Parathyroid adenoma (tissue), 2 donors: ENCODE results near the gene TSPAN5.

Experiments
- H2AFZ ChIP-seq: fragments of 300-600 bp; sonication (generic); one replicate; pipeline ENCODE4 v1.7.0; 2017; ENCODE audit warnings: antibody characterized with exemption, mild to moderate bottlenecking
- H3K27ac ChIP-seq: fragments of 300-600 bp; sonication (generic); one replicate; pipeline ENCODE4 v1.7.0; 2017
- H3K27me3 ChIP-seq: fragments of 300-600 bp; sonication (generic); one replicate; pipeline ENCODE4 v1.7.0; 2017; ENCODE audit warnings: low read length; ENCODE audit not compliant: control insufficient read depth, insufficient read depth
- H3K36me3 ChIP-seq: fragments of 300-600 bp; sonication (generic); one replicate; pipeline ENCODE4 v1.7.0; 2017; ENCODE audit warnings: low read length; ENCODE audit not compliant: control insufficient read depth, insufficient read depth
- H3K4me1 ChIP-seq: fragments of 300-600 bp; sonication (generic); one replicate; pipeline ENCODE4 v1.7.0; 2017; ENCODE audit warnings: control low read depth
- H3K4me2 ChIP-seq: fragments of 300-600 bp; sonication (generic); one replicate; pipeline ENCODE4 v1.7.0; 2017; ENCODE audit warnings: low read length
- H3K4me3 ChIP-seq: fragments of 300-600 bp; sonication (generic); one replicate; pipeline ENCODE4 v1.7.0; 2017; ENCODE audit warnings: low read depth, low read length
- H3K79me2 ChIP-seq: fragments of 300-600 bp; sonication (generic); one replicate; pipeline ENCODE4 v1.7.0; 2017; ENCODE audit warnings: control low read depth
- H3K9ac ChIP-seq: fragments of 300-600 bp; sonication (generic); one replicate; pipeline ENCODE4 v1.7.0; 2017; ENCODE audit warnings: mild to moderate bottlenecking
- H3K9me3 ChIP-seq: fragments of 300-600 bp; sonication (generic); one replicate; pipeline ENCODE4 v1.7.0; 2017; ENCODE audit warnings: low read length; ENCODE audit not compliant: control insufficient read depth
- CTCF ChIP-seq: fragments of 300-600 bp; sonication (generic); IDR thresholded peaks from one replicate; pipeline ENCODE4 v1.7.0; 2017; ENCODE audit warnings: antibody characterized with exemption, mild to moderate bottlenecking
- donor health status: primary hyperparathyroidism.

TSPAN5 gene

DNA sequence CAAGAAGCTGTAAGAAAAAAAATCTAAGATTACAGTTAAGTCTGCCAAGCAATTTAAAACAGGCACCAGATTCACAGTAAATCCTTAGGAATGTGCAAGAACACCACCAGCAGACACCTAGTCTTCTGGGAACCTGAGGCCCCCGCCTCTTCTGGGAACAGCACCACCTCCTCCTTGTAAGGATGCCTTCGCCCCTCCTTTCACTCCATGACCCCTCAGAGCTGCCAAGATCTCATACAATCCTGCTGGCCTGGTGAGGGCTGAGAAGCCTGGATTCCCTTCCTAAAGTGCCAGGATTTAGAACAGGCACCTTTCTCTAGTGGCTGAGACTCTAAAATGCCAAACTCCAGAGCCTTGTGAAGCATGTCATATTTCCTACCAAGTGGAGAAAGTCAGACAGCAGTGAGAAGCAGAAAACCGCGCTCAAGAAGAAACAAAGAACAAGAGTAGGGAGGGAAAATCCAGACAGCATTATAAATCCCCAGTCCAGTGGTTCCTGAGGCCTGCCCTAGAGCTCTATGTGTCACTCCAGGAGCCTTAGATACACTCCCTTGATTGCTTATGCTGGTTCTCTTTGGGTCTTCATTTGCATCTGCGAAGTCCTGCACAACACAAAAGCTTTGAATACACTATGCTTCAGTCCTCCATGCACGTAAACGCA is 166.4 kb downstream of the TSPAN5 start:
- H3K9ac ChIP-seq = no peak overlapping the region
- no peak overlapping the region for H2AFZ ChIP-seq
- TF ChIP-seq CTCF = no peak
- H3K4me3 ChIP-seq = no peak overlapping the region
- H3K36me3 ChIP-seq = no peaks in the 10 kb centered on the region
- H3K27ac ChIP-seq = no peak overlapping the region
- no peaks in the 10 kb centered on the region for H3K79me2 ChIP-seq
- no peak overlapping the region for H3K4me2 ChIP-seq
- H3K27me3 ChIP-seq = no peaks in the 10 kb centered on the region
- no peaks in the 10 kb centered on the region for H3K4me1 ChIP-seq
- no peaks in the 10 kb centered on the region for H3K9me3 ChIP-seq

GRCh38 chr4:98490251-98490650 is 168.2 kb downstream of the TSPAN5 start:
- no peaks in the 10 kb centered on the region for H3K79me2 ChIP-seq
- no peaks in the 10 kb centered on the region for H3K36me3 ChIP-seq
- TF ChIP-seq CTCF = no peak
- H3K9ac ChIP-seq = no peak overlapping the region
- no peaks in the 10 kb centered on the region for H3K27me3 ChIP-seq
- H3K27ac ChIP-seq = no peak overlapping the region
- no peaks in the 10 kb centered on the region for H3K4me1 ChIP-seq
- no peaks in the 10 kb centered on the region for H3K9me3 ChIP-seq
- no peak overlapping the region for H3K4me3 ChIP-seq
- H3K4me2 ChIP-seq = no peak overlapping the region
- H2AFZ ChIP-seq = no peak overlapping the region

GRCh38 chr4:98485816-98486345 is 172.5 kb downstream of the TSPAN5 start:
- no peaks in the 10 kb centered on the region for H3K9me3 ChIP-seq
- no peak overlapping the region for H3K4me2 ChIP-seq
- no peak overlapping the region for H2AFZ ChIP-seq
- H3K79me2 ChIP-seq = no peaks in the 10 kb centered on the region
- no peak for TF ChIP-seq CTCF
- no peak overlapping the region for H3K4me3 ChIP-seq
- no peaks in the 10 kb centered on the region for H3K27me3 ChIP-seq
- H3K27ac ChIP-seq = no peak overlapping the region
- H3K4me1 ChIP-seq = no peaks in the 10 kb centered on the region
- no peak overlapping the region for H3K9ac ChIP-seq
- no peaks in the 10 kb centered on the region for H3K36me3 ChIP-seq

GRCh38 chr4:98484031-98484430 is 174.4 kb downstream of the TSPAN5 start:
- no peak overlapping the region for H3K27ac ChIP-seq
- H3K79me2 ChIP-seq = no peaks in the 10 kb centered on the region
- H3K4me3 ChIP-seq = no peak overlapping the region
- no peak overlapping the region for H3K9ac ChIP-seq
- H3K27me3 ChIP-seq = no peaks in the 10 kb centered on the region
- H3K9me3 ChIP-seq = no peaks in the 10 kb centered on the region
- H3K4me1 ChIP-seq = no peaks in the 10 kb centered on the region
- H3K4me2 ChIP-seq = no peak overlapping the region
- no peak overlapping the region for H2AFZ ChIP-seq
- TF ChIP-seq CTCF = no peak
- H3K36me3 ChIP-seq = no peaks in the 10 kb centered on the region
